Hepatocyte (in vitro differentiated cells): Measurements from ENCODE around the gene CKAP5. TPM values are rescaled to one million over a fixed set of nuclear protein-coding genes. Genes with fewer than 3 reads are reported as not detected.

Experiments used
- DNase-seq: peaks from one replicate; pipeline ENCODE4 v3.0.0-alpha.2; 2016; ENCODE audit warnings: low spot score
- H2AFZ ChIP-seq: fragments of 200-600 bp; sonication (generic); 2 replicates; pipeline ENCODE4 v1.6.0; 2016; ENCODE audit warnings: antibody characterized with exemption, mild to moderate bottlenecking
- H3K27ac ChIP-seq: fragments of 200-600 bp; sonication (generic); 2 replicates; pipeline ENCODE4 v1.5.1; 2016; ENCODE audit warnings: mild to moderate bottlenecking
- H3K27me3 ChIP-seq: fragments of 200-600 bp; sonication (generic); 2 replicates; pipeline ENCODE4 v1.6.1; 2016
- H3K36me3 ChIP-seq: fragments of 200-600 bp; sonication (generic); replicated peaks from 2 replicates; pipeline ENCODE4 v1.5.1; 2016; ENCODE audit warnings: low read depth; ENCODE audit not compliant: insufficient read depth
- H3K4me1 ChIP-seq: fragments of 200-600 bp; sonication (generic); 2 replicates; pipeline ENCODE4 v1.5.1; 2016; ENCODE audit warnings: mild to moderate bottlenecking, moderate library complexity; ENCODE audit not compliant: insufficient read depth
- H3K4me2 ChIP-seq: fragments of 200-600 bp; sonication (generic); 2 replicates; pipeline ENCODE4 v1.6.0; 2016
- H3K4me3 ChIP-seq: fragments of 200-600 bp; sonication (generic); 2 replicates; pipeline ENCODE4 v1.5.1; 2016; ENCODE audit warnings: mild to moderate bottlenecking
- H3K79me2 ChIP-seq: fragments of 200-600 bp; sonication (generic); 2 replicates; pipeline ENCODE4 v1.6.0; 2017; ENCODE audit warnings: mild to moderate bottlenecking
- H3K9me2 ChIP-seq: fragments of 200-600 bp; sonication (generic); replicated peaks from 2 replicates; pipeline ENCODE4 v1.6.0; 2017; ENCODE audit warnings: mild to moderate bottlenecking; ENCODE audit not compliant: insufficient read depth
- H3K9me3 ChIP-seq: fragments of 200-600 bp; sonication (generic); 2 replicates; pipeline ENCODE4 v1.5.1; 2016; ENCODE audit warnings: low read depth, mild to moderate bottlenecking
- H4K20me1 ChIP-seq: fragments of 200-600 bp; sonication (generic); 2 replicates; pipeline ENCODE4 v1.6.0; 2016; ENCODE audit warnings: mild to moderate bottlenecking; ENCODE audit not compliant: insufficient read depth, poor library complexity, severe bottlenecking
- CTCF ChIP-seq: fragments of 200-600 bp; sonication (generic); IDR thresholded peaks from 2 replicates; pipeline ENCODE4 v1.5.1; 2016; ENCODE audit warnings: antibody characterized with exemption, mild to moderate bottlenecking; ENCODE audit not compliant: poor library complexity
- EZH2 ChIP-seq: fragments of 200-600 bp; sonication (generic); IDR thresholded peaks from 2 replicates; pipeline ENCODE4 v1.6.1; 2016; ENCODE audit warnings: antibody characterized with exemption, mild to moderate bottlenecking, borderline replicate concordance
- EZH2phosphoT487 ChIP-seq: fragments of 200-600 bp; sonication (generic); IDR thresholded peaks from one replicate; pipeline ENCODE4 v1.6.1; 2018; ENCODE audit warnings: antibody characterized with exemption, mild to moderate bottlenecking, low read depth, moderate library complexity; ENCODE audit not compliant: unreplicated experiment, severe bottlenecking
- WGBS: methylation state at CpG from one replicate; pipeline ENCODE4 v1.1.6; 2016; ENCODE audit warnings: low lambda C conversion rate; ENCODE audit errors: missing lambda C conversion rate; 5-methylcytosine and 5-hydroxymethylcytosine counted together
- polyA plus RNA-seq: library from polyadenylated mRNA; unstranded; fragments of >200 nt; fragmentation: Nextera tagmentation; extraction: Ambion mirVana; gene quantifications from 2 replicates; pipeline ENCODE4 v1.2.1, GENCODE V29; 2016
- total RNA-seq: library from RNA; depleted of rRNA; stranded (reverse); fragments of >200 nt; gene quantifications from 2 replicates; pipeline ENCODE4 v1.2.3, GENCODE V29; 2014

Gene CKAP5
- total and polyA plus RNA-seq, 2 experiments from 2014 or later, result 23.7 to 53.3 TPM

DNA sequence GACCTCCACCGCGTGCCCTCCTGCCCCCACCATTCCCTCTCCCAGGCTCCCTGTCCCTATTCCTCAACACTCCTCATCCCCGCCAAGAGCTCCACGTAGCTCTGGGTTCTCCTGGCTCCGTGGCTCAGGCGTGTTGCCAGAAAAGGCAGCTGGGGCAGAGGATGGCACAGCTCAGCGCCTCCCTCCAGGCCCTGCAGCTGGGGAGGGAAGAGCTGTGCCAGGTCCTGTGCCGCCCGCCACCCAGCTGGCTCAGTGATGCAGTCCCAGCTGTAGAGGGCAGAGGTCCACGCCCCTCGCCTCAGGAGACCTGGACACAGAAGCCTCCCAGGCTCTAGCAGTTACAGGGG lies 149.9 kb downstream of the CKAP5 start:
- H2AFZ ChIP-seq, result no peak overlapping the region
- no peaks in the 10 kb centered on the region for H3K9me3 ChIP-seq
- H3K27me3 ChIP-seq, result no peaks in the 10 kb centered on the region
- 95% methylated on average over 11 of the region's 11 CpGs for WGBS
- no peaks in the 10 kb centered on the region for H3K36me3 ChIP-seq
- no peak for DNase-seq
- H3K4me2 ChIP-seq, result no peak overlapping the region
- H3K27ac ChIP-seq, result no peak overlapping the region
- H4K20me1 ChIP-seq, result peaks cover 5% of the 10 kb centered on the region
- peaks cover 9% of the 10 kb centered on the region for H3K4me1 ChIP-seq
- no peak overlapping the region for H3K4me3 ChIP-seq
- H3K79me2 ChIP-seq, result peaks cover 30% of the 10 kb centered on the region
- no peaks in the 10 kb centered on the region for H3K9me2 ChIP-seq
- no peak for TF ChIP-seq CTCF

DNA sequence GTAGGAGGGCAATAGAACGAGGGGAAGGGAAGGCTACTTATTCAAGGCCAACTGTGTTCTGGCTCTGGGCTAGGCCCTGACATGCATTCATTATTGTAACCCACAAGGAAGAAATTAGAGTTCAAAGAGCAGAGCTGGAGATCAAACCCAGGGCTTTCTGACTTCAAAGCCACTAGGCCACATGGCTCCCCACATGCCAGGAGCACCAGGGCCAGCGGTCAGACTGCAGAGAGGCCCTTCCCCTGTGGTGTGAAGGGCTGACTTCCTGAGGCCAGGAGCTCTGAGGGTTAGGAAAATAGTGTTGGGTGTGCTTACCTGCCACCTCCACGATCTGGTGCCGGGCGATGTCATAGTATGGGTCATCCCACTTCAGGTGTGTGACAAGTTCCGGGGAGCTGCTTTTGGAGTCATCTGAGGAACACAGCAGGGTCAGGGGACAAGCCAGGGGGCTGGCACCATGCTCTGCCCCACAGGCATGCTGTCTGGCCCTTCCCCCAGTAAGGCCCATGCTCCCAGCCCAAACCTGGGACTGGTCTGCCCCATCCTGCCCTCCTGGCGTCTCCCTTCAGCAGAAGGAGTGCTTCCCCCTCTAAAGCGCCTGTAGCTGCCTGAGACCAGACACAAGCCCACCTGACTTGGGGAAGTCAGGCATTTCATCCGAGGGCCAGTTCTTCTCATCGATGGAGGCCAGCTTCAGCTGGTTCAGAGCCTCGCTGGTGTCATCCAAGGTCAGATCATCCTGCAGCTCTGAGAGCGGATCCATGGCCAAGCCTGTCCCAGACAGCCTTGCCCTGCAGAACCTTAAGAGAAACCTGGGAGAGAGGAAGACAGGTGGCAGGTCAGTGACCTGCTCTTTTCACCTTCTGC lies 150.5 kb downstream of the CKAP5 start:
- H2AFZ ChIP-seq, result no peak overlapping the region
- no peaks in the 10 kb centered on the region for H3K27me3 ChIP-seq
- H3K9me3 ChIP-seq, result no peaks in the 10 kb centered on the region
- H4K20me1 ChIP-seq, result peaks cover 5% of the 10 kb centered on the region
- peaks cover 9% of the 10 kb centered on the region for H3K4me1 ChIP-seq
- H3K4me3 ChIP-seq, result no peak overlapping the region
- no peak overlapping the region for H3K4me2 ChIP-seq
- TF ChIP-seq CTCF (no peak), EZH2 (no peak), EZH2phosphoT487 (no peak)
- no peaks in the 10 kb centered on the region for H3K9me2 ChIP-seq
- H3K79me2 ChIP-seq, result peaks cover 27% of the 10 kb centered on the region
- WGBS, result 95% methylated on average over 12 of the region's 12 CpGs
- H3K36me3 ChIP-seq, result no peaks in the 10 kb centered on the region
- DNase-seq, result no peak
- H3K27ac ChIP-seq, result no peak overlapping the region

GRCh38 chr11:46694607-46695006 lies 151.5 kb downstream of the CKAP5 start:
- no peak for DNase-seq
- Histone ChIP-seq H2AFZ (no peak overlapping the region), H3K9me3 (no peaks in the 10 kb centered on the region), H3K4me3 (no peak overlapping the region), H3K27ac (no peak overlapping the region), H3K4me1 (peaks cover 9% of the 10 kb centered on the region), H4K20me1 (peaks cover 5% of the 10 kb centered on the region), H3K4me2 (no peak overlapping the region), H3K36me3 (no peaks in the 10 kb centered on the region), H3K9me2 (no peaks in the 10 kb centered on the region), H3K79me2 (peaks cover 25% of the 10 kb centered on the region), H3K27me3 (no peaks in the 10 kb centered on the region)
- TF ChIP-seq EZH2 (no peak), EZH2phosphoT487 (no peak), CTCF (no peak)
- WGBS, result 98% methylated on average over 7 of the region's 7 CpGs
